Measurements from ENCODE around the gene HPCAL1. TPM values are rescaled to one million over a fixed set of nuclear protein-coding genes. Genes with fewer than 3 reads are reported as not detected.

Gene HPCAL1
- total and polyA plus RNA-seq, 2 of the 4 experiments (the other 2 are of a cell fraction) = 8.2 to 33.7 TPM

GRCh38 chr2:10271946-10272345, 30.8 kb upstream of the HPCAL1 start:
- DNase-seq = no peak
- TF ChIP-seq FOS (IDR thresholded peaks at IDR 0.05; ENCODE audit: low read depth, low read length) (no peak), MAZ (IDR thresholded peaks at IDR 0.05; ENCODE audit: borderline replicate concordance, low read depth, low read length) (no peak), NFE2L2 (IDR thresholded peaks at IDR 0.05; ENCODE audit: low read depth, low read length) (no peak), RFX5 (IDR thresholded peaks at IDR 0.05; ENCODE audit: low read depth, low read length) (no peak), SMC3 (IDR thresholded peaks at IDR 0.05; ENCODE audit: low read depth, low read length) (no peak), CHD1 (IDR thresholded peaks at IDR 0.05; ENCODE audit: low read depth, low read length) (no peak)
- no peak overlapping the region for H4K5ac ChIP-seq (ENCODE audit: low read depth, low read length)

More at GRCh38 chr2:10271946-10272345, 30.8 kb upstream of the HPCAL1 start:
- Histone ChIP-seq H2AFZ (replicated peaks; ENCODE audit: low read length, poor library complexity) (no peak overlapping the region), H2AK5ac (ENCODE audit: low read depth, low read length) (no peak overlapping the region), H3K9me3 (ENCODE audit: control insufficient read depth, insufficient read depth, low read length) (no peaks in the 10 kb centered on the region), H3K79me1 (ENCODE audit: low read depth in 1 of 2, low read length in 2 of 2) (no peaks in the 10 kb centered on the region), H3K4ac (ENCODE audit: low read depth, low read length) (no peak overlapping the region), H3K23ac (ENCODE audit: low read depth, low read length) (no peak overlapping the region), H3K36me3 (ENCODE audit: control insufficient read depth, insufficient read depth, low read length) (no peaks in the 10 kb centered on the region), H3K9me1 (ENCODE audit: insufficient read depth, low read length) (no peaks in the 10 kb centered on the region), H2BK15ac (ENCODE audit: low read depth, low read length) (no peak overlapping the region), H3K4me3 (ENCODE audit: insufficient read depth, low read depth, low read length) (no peak overlapping the region), H3K18ac (ENCODE audit: low read depth, low read length) (no peak overlapping the region), H2BK5ac (ENCODE audit: low read depth, low read length, poor library complexity, severe bottlenecking) (no peak overlapping the region), H3K4me1 (ENCODE audit: control insufficient read depth, insufficient read depth, low read length) (no peaks in the 10 kb centered on the region), H4K91ac (ENCODE audit: insufficient read depth, low read depth, low read length) (no peak overlapping the region), H3K27ac (ENCODE audit: insufficient read depth, low read length) (no peak overlapping the region), H4K8ac (ENCODE audit: low read depth in 2 of 2, low read length in 2 of 2) (no peak overlapping the region), H3K14ac (replicated peaks; ENCODE audit: low read depth, low read length) (no peak overlapping the region), H3K56ac (ENCODE audit: extremely low read depth, insufficient read depth, low read length) (no peak overlapping the region), H2BK120ac (ENCODE audit: low read depth, low read length) (no peak overlapping the region), H2AK9ac (replicated peaks; ENCODE audit: low read depth, low read length, poor library complexity) (peak overlapping the region; percentile 25), H3K27me3 (ENCODE audit: control insufficient read depth, insufficient read depth, low read length) (no peaks in the 10 kb centered on the region; the same call in 1 of the 2 replicates), H4K20me1 (ENCODE audit: insufficient read depth, low read length) (no peaks in the 10 kb centered on the region), H3K9ac (ENCODE audit: low read depth, low read length) (no peak overlapping the region), H2BK20ac (ENCODE audit: low read depth, low read length) (no peak overlapping the region), H3K4me2 (ENCODE audit: low read depth, low read length) (no peak overlapping the region)
- ChIA-PET CTCF (interaction anchor here (0.7 kb wide), 1 partner anchor 23 kb away, joined by 3 read pairs; no protein-coding TSS in a partner anchor), POLR2A (ENCODE audit: unreplicated experiment) (no interaction called here)
- no CpG with 5 or more reads among the region's 6 CpGs for WGBS, 2 experiments (ENCODE audit: extremely low coverage in 2 of 2, insufficient read length in 1 of 2)
- no peak for ATAC-seq (ENCODE audit: low read depth)
- no TSS peak for BruUV-seq (replicated peaks)
- in situ Hi-C loops (cut with MboI; ENCODE audit: low sequenced_read_pairs) = no loop called here
- intact Hi-C loops (cut with micrococcal nuclease) = no loop called here
- dilution Hi-C loops (cut with HindIII; ENCODE audit: low sequenced_read_pairs, unreplicated experiment) = no loop called here
